ENCODE data around the gene USF2. TPM values are rescaled to one million over a fixed set of nuclear protein-coding genes. Genes with fewer than 3 reads are reported as not detected.
"Not testable (repeated sequence)": the region's sequence is repeated elsewhere in the genome, so short reads cannot be mapped to it uniquely, and the experiment has no call there.

The USF2 gene
- total RNA-seq, 1 donor: 50.1 TPM

GRCh38 chr19:35279985-35280821 is 11.4 kb downstream of the USF2 start:
- no peak for DNase-seq (ENCODE audit: low read depth)
- TF ChIP-seq, protein P1, sequence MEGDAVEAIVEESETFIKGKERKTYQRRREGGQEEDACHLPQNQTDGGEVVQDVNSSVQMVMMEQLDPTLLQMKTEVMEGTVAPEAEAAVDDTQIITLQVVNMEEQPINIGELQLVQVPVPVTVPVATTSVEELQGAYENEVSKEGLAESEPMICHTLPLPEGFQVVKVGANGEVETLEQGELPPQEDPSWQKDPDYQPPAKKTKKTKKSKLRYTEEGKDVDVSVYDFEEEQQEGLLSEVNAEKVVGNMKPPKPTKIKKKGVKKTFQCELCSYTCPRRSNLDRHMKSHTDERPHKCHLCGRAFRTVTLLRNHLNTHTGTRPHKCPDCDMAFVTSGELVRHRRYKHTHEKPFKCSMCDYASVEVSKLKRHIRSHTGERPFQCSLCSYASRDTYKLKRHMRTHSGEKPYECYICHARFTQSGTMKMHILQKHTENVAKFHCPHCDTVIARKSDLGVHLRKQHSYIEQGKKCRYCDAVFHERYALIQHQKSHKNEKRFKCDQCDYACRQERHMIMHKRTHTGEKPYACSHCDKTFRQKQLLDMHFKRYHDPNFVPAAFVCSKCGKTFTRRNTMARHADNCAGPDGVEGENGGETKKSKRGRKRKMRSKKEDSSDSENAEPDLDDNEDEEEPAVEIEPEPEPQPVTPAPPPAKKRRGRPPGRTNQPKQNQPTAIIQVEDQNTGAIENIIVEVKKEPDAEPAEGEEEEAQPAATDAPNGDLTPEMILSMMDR (IDR thresholded peaks at IDR 0.05; ENCODE audit: insufficient read depth, low read depth, low read length): no peak
- no peak overlapping the region for H3K4me3 ChIP-seq (ENCODE audit: low read depth, low read length)

DNA sequence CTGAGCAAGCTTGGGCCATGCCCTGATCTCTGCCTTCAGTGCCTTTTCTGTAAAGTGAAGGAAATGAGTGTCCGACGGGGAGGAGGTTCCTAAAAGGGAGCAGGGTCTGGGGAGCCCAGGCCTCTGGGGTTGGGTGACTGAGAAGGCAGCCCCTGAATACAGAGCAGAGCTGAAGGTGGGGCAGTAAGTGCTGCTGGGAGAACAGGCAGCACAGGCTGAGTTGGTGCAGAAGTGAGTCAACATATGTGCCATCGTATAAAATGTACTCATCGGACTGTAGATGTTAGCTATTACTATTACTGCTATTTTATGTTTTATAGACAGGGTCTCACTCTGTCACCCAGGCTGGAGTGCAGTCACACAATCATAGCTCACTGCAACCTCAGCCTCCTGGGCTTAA is 12.5 kb downstream of the USF2 start:
- no peak for DNase-seq (ENCODE audit: low read depth)
- TF ChIP-seq, protein P1 (IDR thresholded peaks at IDR 0.05; ENCODE audit: insufficient read depth, low read depth, low read length): no peak
- H3K4me3 ChIP-seq (ENCODE audit: low read depth, low read length): no peak overlapping the region

DNA sequence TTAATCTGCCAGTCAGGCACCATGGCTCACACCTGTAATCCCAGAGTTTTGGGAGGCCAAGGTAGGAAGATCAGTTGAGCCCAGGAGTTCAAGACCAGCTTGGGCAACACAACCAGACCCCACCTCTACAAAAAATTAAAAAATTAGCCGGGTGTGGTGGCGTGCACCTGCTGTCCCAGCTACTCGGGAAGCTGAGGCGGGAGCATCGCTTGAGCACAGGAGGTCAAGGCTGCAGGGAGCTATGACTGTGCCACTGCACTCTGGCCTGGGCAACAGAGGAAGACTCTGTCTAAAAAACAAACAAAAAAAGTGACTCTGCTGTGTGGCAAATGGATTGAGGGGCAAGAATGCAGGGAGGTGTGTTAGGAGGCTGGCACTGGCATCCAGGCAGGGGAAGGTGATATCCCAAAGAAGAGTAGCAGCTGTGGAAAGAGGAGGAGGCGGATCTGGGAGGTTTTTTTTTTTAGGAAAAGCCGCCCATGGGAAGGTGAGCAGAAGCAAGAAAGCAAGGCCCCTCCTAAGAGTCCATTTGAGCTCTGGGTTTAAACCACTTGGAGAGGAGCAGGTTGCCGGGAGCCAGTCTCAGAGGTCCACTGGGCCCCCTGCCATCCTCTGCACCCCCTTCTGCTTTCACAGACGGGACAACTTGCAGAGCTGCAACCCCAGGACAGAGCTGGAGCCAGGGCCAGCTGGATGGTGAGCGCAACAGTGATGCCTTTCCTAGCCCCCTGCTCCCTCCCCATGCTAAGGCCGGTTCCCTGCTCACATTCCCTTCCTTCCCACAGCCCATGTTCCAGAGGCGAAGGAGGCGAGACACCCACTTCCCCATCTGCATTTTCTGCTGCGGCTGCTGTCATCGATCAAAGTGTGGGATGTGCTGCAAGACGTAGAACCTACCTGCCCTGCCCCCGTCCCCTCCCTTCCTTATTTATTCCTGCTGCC is 15.7 kb downstream of the USF2 start:
- DNase-seq (ENCODE audit: low read depth): no peak
- H3K4me3 ChIP-seq (ENCODE audit: low read depth, low read length): no peak overlapping the region
- TF ChIP-seq, protein P1 (IDR thresholded peaks at IDR 0.05; ENCODE audit: insufficient read depth, low read depth, low read length): no peak

- no peak for DNase-seq (ENCODE audit: low read depth)
- no peak overlapping the region for H3K4me3 ChIP-seq (ENCODE audit: low read depth, low read length)
- TF ChIP-seq, protein P1 (IDR thresholded peaks at IDR 0.05; ENCODE audit: insufficient read depth, low read depth, low read length): no peak
Measured at GRCh38 chr19:35285095-35285449, 16.3 kb downstream of the USF2 start.

DNA sequence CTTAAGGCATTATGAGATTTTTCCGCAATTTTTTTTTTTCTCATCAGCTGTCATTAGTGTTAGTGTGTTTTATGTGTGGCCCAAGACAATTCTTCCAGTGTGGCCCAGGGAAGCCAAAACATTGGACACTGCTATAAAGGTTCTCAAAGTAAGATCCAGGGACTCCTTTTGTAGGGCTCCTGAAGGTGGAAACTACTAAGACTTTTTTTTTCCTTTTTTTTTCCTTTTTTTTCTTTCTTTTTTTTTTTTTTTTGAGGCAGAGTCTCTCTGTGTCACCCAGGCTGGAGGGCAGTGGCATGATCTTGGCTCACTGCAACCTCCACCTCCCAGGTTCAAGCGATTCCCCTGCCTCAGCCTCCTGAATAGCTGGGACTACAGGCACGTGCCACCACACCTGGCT is 16.7 kb downstream of the USF2 start:
- not testable (repeated sequence) for H3K4me3 ChIP-seq (ENCODE audit: low read depth, low read length); DNase-seq (ENCODE audit: low read depth)

GRCh38 chr19:35286101-35286500 is 17.3 kb downstream of the USF2 start:
- DNase-seq (ENCODE audit: low read depth); H3K4me3 ChIP-seq (ENCODE audit: low read depth, low read length): not testable (repeated sequence)

- TF ChIP-seq, protein P1 (IDR thresholded peaks at IDR 0.05; ENCODE audit: insufficient read depth, low read depth, low read length): no peak
- no peak overlapping the region for H3K4me3 ChIP-seq (ENCODE audit: low read depth, low read length)
- DNase-seq (ENCODE audit: low read depth): no peak
Measured at GRCh38 chr19:35287713-35288112, 19.0 kb downstream of the USF2 start.

Data from fibroblast of villous mesenchyme (primary cell).